ENCODE measurements around the gene CAPS2.

GRCh38 chr12:75374971-75375370 lies 44.8 kb upstream of the CAPS2 start:
- no peak for TF ChIP-seq POLR2AphosphoS5 (IDR thresholded peaks at IDR 0.05)
- no peak for TF ChIP-seq CTCF (IDR thresholded peaks at IDR 0.05; ENCODE audit: poor library complexity, severe bottlenecking)
- TF ChIP-seq EP300 (conservative IDR thresholded peaks at IDR 0.05; ENCODE audit: poor library complexity, severe bottlenecking), result no peak
- TF ChIP-seq MXI1 (conservative IDR thresholded peaks at IDR 0.05; ENCODE audit: poor library complexity, severe bottlenecking), result no peak
- no peak for TF ChIP-seq SMC3 (conservative IDR thresholded peaks at IDR 0.05; ENCODE audit: poor library complexity)
- TF ChIP-seq REST (IDR thresholded peaks at IDR 0.05; ENCODE audit: borderline replicate concordance), result no peak

All from neural cell (in vitro differentiated cells).